Astrocyte of the cerebellum (primary cell): ENCODE measurements around the gene NDST1.

Experiments
- DNase-seq: peaks from one replicate; pipeline ENCODE4 v3.0.0-alpha.2; 2011; ENCODE audit warnings: low read depth
- H3K4me3 ChIP-seq: 2 replicates; pipeline ENCODE4 v1.5.1; 2011; ENCODE audit warnings: mild to moderate bottlenecking, low read depth, low read length, moderate library complexity
- CTCF ChIP-seq: IDR thresholded peaks from 2 replicates; pipeline ENCODE4 v1.5.1; 2012; ENCODE audit warnings: low read length, low read depth, moderate library complexity, mild to moderate bottlenecking; ENCODE audit errors: missing control alignments
- in situ Hi-C: cut with HindIII; loops from 2 replicates; pipeline ENCODE4 v1.10.0; 2017; ENCODE audit warnings: low sequenced_read_pairs

NDST1 gene

GRCh38 chr5:150496534-150496933 is 11.4 kb upstream of the NDST1 start:
- H3K4me3 ChIP-seq, result no peak overlapping the region
- in situ Hi-C loops, result no loop called here
- DNase-seq, result no peak
- no peak for TF ChIP-seq CTCF

GRCh38 chr5:150497274-150497988 is 10.5 kb upstream of the NDST1 start:
- TF ChIP-seq CTCF, result no peak
- in situ Hi-C loops, result no loop called here
- DNase-seq, result no peak
- H3K4me3 ChIP-seq, result no peak overlapping the region

- no peak overlapping the region for H3K4me3 ChIP-seq
- no peak for TF ChIP-seq CTCF
- in situ Hi-C loops, result no loop called here
These were observed 10.0 kb upstream of the NDST1 start for GRCh38 chr5:150497989-150498317.

GRCh38 chr5:150498501-150498900 is 9.4 kb upstream of the NDST1 start:
- H3K4me3 ChIP-seq, result no peak overlapping the region
- TF ChIP-seq CTCF, result no peak
- no peak for DNase-seq
- in situ Hi-C loops, result no loop called here

More at GRCh38 chr5:150497989-150498317, 10.0 kb upstream of the NDST1 start:
- DNase-seq, result no peak

GRCh38 chr5:150498971-150499370 is 9.0 kb upstream of the NDST1 start:
- in situ Hi-C loops, result no loop called here
- no peak overlapping the region for H3K4me3 ChIP-seq
- TF ChIP-seq CTCF, result no peak
- no peak for DNase-seq

- DNase-seq, result no peak
- no peak overlapping the region for H3K4me3 ChIP-seq
- TF ChIP-seq CTCF, result no peak
- in situ Hi-C loops, result no loop called here
These were observed 8.4 kb upstream of the NDST1 start for GRCh38 chr5:150499437-150499956.
